ENCODE data around the gene THRA.

DNA sequence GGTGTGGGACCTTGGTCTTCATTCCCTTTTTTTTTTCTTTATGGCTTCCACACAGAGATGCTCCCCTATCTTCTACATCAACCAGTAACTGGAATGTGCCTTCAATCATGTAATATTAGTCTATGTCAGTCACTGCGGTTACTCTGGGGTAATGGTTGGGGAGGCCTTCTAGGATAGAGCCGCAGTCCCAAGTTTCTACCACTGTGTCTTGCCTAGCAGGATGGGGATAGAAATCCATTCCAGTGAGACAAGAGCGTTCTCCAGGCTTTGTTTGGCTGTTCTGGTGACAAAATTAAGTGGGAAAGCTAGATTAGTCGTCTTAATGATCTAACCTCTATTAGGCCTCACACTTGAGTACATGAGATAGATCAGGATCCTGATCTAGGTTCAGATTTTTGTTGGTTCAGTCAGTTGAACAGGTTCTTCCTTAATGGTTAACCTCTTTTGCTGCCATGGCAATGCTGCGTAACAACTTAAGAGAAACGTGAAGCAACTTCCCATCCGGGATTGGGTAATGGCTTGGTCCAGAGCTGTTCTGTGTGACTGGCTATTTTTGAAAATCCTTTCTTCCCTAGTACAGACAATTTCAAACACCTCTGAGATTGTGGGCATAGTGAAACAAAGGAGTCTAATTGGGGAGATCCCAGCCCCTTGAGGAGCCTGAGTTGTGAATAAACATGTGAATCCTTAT lies 67.7 kb downstream of the THRA start:
- TF ChIP-seq, protein P1, sequence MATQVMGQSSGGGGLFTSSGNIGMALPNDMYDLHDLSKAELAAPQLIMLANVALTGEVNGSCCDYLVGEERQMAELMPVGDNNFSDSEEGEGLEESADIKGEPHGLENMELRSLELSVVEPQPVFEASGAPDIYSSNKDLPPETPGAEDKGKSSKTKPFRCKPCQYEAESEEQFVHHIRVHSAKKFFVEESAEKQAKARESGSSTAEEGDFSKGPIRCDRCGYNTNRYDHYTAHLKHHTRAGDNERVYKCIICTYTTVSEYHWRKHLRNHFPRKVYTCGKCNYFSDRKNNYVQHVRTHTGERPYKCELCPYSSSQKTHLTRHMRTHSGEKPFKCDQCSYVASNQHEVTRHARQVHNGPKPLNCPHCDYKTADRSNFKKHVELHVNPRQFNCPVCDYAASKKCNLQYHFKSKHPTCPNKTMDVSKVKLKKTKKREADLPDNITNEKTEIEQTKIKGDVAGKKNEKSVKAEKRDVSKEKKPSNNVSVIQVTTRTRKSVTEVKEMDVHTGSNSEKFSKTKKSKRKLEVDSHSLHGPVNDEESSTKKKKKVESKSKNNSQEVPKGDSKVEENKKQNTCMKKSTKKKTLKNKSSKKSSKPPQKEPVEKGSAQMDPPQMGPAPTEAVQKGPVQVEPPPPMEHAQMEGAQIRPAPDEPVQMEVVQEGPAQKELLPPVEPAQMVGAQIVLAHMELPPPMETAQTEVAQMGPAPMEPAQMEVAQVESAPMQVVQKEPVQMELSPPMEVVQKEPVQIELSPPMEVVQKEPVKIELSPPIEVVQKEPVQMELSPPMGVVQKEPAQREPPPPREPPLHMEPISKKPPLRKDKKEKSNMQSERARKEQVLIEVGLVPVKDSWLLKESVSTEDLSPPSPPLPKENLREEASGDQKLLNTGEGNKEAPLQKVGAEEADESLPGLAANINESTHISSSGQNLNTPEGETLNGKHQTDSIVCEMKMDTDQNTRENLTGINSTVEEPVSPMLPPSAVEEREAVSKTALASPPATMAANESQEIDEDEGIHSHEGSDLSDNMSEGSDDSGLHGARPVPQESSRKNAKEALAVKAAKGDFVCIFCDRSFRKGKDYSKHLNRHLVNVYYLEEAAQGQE (IDR thresholded peaks at IDR 0.05; ENCODE audit: insufficient read depth in 1 of 2, low read depth in 2 of 2, low read length in 2 of 2), result no peak
- no peak for TF ChIP-seq SIN3A (IDR thresholded peaks at IDR 0.05; ENCODE audit: borderline replicate concordance, insufficient read depth, low read length)
- TF ChIP-seq TAF1 (IDR thresholded peaks at IDR 0.05; ENCODE audit: borderline replicate concordance, insufficient read depth, low read length), result no peak
- no peak for TF ChIP-seq POLR2AphosphoS5 (IDR thresholded peaks at IDR 0.05; ENCODE audit: low read depth, low read length)
